ENCODE data around the gene VWA7. TPM values are rescaled to one million over a fixed set of nuclear protein-coding genes. Genes with fewer than 3 reads are reported as not detected.
A peak's percentile ranks its signal among the peaks of the same experiment; 100 is the strongest.

The VWA7 gene
- total RNA-seq, 1 experiment from 2014 or later = 0.34 TPM

- DNase-seq (ENCODE audit: low read depth) = no peak
Measured at GRCh38 chr6:31758281-31758680, 18.8 kb downstream of the VWA7 start.

GRCh38 chr6:31752739-31753319, 24.3 kb downstream of the VWA7 start:
- peak; percentile 86 for DNase-seq (ENCODE audit: low read depth)

GRCh38 chr6:31750411-31751022, 26.6 kb downstream of the VWA7 start:
- peak; percentile 74 for DNase-seq (ENCODE audit: low read depth)

GRCh38 chr6:31749301-31750036, 27.7 kb downstream of the VWA7 start:
- no peak for DNase-seq (ENCODE audit: low read depth)

- no peak for DNase-seq (ENCODE audit: low read depth)
Measured at GRCh38 chr6:31744422-31744821, 32.7 kb downstream of the VWA7 start.

DNA sequence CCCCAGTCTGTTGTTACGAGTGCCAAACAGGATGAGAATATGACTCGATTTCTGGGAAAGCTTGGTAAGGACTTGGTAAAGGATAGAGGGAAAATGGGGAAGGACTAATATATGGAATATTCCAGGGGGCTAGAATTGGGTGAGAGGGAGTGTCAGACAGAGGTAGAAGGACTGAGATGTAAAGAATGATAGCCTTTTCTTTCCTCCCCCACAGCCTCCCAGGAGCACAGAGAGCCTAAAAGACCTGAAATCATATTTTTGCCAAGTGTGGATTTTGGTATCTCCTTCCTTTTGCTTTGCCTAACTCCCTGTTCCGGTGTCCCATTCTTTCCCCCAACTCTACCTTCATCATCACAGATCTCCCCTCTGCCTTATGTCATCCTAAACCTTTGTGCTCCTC, 34.2 kb downstream of the VWA7 start:
- DNase-seq (ENCODE audit: low read depth) = no peak

GRCh38 chr6:31741815-31742214, 35.3 kb downstream of the VWA7 start:
- DNase-seq (ENCODE audit: low read depth) = no peak

DNA sequence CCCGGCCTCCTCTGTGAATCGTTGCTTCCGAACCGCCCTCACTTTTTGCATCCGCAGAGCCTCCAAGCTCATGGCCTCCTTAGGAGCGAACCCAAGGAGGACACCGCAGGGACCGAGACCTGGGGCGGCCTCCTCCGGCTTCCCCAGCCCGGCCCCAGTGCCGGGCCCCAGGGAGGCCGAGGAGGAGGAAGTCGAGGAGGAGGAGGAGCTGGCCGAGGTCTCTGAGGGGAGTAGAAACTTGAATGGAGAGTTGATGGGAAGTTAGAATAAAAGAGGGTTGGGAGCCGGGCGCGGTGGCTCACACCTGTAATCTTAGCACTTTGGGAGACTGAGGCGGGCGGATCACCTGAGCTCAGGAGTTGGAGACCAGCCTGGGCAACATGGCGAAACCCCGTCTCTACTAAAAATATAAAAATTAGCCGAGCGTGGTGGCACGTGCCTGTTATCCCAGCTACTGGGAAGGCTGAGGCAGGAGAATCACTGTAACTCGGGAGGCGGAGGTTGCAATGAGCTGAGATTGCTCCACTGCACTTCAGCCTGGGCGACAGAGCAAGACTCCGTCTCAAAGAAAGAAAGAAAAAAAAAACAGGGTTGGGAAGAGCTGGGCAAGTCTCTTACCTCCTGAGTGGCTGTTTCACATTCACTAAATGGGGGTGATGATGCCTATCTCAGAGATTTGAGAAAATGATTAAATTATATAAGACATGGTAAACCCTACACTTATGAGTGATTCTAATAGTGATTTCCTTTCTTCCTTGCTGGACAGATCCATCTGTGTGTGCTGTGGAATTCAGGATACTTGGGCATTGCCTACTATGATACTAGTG, 36.5 kb downstream of the VWA7 start:
- DNase-seq (ENCODE audit: low read depth) = no peak

DNA sequence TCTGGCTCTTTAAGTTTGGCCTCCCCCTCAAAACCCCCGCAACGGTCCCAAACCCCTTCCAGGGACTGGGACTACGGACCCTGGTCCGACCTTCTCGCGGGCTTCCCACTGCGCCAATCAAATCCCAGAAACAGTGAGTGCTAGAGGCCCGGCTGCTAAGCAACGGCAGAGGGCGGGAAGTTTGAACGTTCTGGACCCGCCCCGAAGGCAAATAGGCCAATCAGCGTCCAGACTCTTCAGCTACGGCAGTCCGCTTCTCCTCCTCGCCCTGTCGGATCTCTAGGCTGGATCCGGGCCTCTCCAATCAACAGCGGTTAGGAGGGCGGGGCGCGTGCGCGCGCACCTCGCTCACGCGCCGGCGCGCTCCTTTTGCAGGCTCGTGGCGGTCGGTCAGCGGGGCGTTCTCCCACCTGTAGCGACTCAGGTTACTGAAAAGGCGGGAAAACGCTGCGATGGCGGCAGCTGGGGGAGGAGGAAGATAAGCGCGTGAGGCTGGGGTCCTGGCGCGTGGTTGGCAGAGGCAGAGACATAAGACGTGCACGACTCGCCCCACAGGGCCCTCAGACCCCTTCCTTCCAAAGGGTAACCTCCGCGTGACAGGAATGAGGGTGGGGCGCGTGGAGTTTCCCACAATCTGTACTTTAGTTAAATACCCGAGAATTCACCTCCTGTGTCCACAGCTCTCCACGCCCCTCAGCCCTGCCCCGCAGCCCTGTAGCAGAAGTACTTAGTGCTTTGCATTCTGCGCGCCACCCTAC, 37.3 kb downstream of the VWA7 start, which contains the start of gene MSH5:
MSH5 (plus strand) TSS at position 367 of the 758 bp plus-strand sequence. CDS start 462 bp downstream, outside the sequence.
- DNase-seq (ENCODE audit: low read depth) = peak; percentile 100

- peak; percentile 93 for DNase-seq (ENCODE audit: low read depth)
Measured at GRCh38 chr6:31737991-31738979, 38.8 kb downstream of the VWA7 start.

DNA sequence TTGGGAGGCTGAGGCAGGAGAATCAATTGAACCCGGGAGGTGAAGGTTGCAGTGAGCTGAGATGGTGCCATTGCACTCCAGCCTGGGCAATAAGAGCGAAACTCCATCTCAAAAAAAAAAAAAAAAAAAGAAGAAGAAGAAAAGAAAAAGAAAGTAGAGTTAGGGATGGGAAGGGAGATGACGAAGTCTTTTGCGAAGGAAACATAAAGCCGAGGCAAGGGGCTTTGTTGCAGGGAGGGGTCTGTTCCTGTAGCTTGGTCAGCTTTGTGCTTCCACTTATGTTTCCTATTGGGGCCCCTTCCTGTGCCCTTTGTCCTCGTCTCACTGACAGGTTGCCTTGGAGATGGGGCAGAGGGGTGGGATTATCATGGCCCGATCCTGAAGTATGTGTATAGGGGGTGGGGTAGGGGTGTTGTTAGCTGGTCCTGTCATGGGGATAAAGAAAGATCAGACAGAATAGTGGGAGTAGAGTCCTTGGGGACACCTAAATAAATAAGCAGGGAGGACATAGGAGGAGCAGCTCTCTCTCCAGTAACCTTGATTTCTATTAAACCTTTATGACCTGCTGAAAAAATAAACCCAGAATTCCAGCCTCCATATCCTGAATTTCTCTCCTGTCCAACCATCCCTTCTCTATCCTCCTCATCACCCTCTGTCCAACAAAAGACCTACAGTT, 39.7 kb downstream of the VWA7 start:
- peak; percentile 67 for DNase-seq (ENCODE audit: low read depth)

DNA sequence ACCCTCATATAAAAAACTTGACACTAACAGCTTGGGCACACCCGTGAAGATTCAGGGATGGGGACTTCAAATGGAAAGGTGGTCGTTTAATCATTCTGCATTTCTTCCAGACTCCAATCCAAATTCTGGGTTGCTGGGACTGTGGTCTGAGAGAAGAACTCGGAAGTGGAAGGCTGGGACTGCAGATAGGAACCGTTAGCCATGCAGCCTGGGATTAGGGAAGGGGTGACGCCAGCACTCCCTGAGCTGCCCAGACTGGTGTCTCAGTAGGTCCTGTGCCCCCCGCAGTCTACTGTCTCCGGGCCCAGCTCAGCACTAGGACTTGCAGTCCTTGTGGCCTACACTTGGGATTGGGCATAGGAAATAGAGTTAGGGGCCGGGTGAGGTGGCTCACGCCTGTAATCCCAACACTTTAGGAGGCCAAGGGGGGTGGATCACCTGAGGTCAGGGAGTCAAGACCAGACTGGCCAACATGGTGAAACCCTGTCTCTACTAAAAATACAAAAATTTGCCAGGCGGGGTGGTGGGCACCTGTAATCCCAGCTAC, 40.3 kb downstream of the VWA7 start:
- DNase-seq (ENCODE audit: low read depth) = no peak

DNA sequence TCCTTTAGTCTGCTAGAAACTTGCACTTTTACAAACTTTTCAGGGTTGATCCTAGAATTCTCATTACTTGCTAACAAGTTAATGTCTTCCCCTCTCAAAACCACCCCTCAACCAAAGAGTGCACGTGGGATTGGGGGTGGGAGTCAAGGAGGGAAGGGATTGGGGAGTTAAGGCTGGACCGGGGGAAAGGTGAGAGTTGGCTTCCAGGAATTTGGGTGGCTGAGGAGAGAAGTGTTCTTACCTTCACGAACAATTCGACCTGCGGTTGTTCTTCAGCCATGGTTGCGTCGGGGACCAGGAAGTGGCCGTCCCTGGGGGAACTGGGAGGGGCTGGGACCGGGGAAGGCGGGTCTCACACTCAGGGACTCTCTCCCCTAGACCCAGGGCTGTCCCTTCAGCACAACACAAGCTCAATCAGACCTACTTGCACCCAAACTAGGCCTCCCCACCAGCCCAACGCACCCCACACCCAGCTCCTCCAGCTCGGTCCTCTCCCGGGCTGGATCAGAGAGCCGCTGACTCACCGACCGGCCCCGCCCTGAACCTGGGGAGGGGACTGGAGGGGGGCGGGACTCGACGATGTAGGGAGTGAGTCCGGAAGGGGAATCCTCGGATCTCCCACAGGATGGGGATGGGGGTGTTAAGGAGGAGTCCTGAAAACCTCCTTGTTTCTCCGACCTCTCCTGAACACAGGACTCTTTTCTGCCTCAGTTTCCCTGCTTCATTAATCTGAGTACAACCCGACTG, 40.9 kb downstream of the VWA7 start, which contains the start of gene CLIC1:
CLIC1 (minus strand) TSS at position 510 of the 747 bp plus-strand sequence; CDS start at position 280, 230 bp downstream.
- DNase-seq (ENCODE audit: low read depth) = peak; percentile 97

- peak; percentile 95 for DNase-seq (ENCODE audit: low read depth)
Measured at GRCh38 chr6:31734821-31735406, 42.2 kb downstream of the VWA7 start.

GRCh38 chr6:31734247-31734820, 42.8 kb downstream of the VWA7 start:
- no peak for DNase-seq (ENCODE audit: low read depth)

- DNase-seq (ENCODE audit: low read depth) = no peak
Measured at GRCh38 chr6:31733734-31734133, 43.4 kb downstream of the VWA7 start.

DNA sequence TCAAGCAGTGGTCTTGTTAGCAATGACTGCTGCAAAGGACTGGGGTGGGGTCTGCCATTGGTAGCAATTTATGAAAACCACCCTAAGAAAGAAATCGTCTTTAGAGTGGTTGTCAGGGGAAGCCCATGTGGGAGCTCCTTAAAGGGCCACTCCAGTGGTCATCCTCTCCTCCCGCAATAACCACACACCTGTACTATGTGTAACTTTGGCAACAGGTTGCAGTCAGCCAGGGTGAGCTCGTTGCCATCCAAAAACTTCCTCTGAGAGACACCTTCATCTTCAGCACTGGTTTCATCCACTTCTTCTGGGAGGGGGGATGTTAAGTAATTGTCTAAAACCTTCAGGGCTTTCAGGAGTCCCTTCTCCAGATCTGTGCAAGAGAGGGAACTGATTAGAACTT, 45.1 kb downstream of the VWA7 start:
- DNase-seq (ENCODE audit: low read depth) = no peak

Data from Daoy (cell line).